ENCODE measurements around the gene MUCL3. TPM values are rescaled to one million over a fixed set of nuclear protein-coding genes. Genes with fewer than 3 reads are reported as not detected.

The MUCL3 gene
- total RNA-seq, result not detected

- no peak for DNase-seq
- Mint-ChIP-seq H3K9me3 (no peaks in the 10 kb centered on the region), H3K27me3 (peaks cover 44% of the 10 kb centered on the region), H3K4me3 (no peak within 1 kb of the TSS), H3K27ac (no peak within 1 kb of the TSS), H3K4me1 (ENCODE audit: low read depth) (no peaks in the 10 kb centered on the region), H3K36me3 (ENCODE audit: low read depth) (no peaks in the 10 kb centered on the region)
- no peak for TF ChIP-seq CTCF (IDR thresholded peaks at IDR 0.05)
- CTCF ChIA-PET, result interaction anchor here (1.2 kb wide), 1 partner anchor 139 kb away, joined by 4 read pairs; no protein-coding TSS in a partner anchor
- ATAC-seq, result no peak
- POLR2A ChIA-PET, result no interaction called here
- intact Hi-C loops (cut with micrococcal nuclease), result no loop called here
Observed at GRCh38 chr6:30940361-30940986, at the start of gene MUCL3. MUCL3 (plus strand) TSS chr6:30940973; CDS start chr6:30941000, 27 bp downstream.

GRCh38 chr6:30891450-30891723 lies 49.4 kb upstream of the MUCL3 start:
- Mint-ChIP-seq H3K4me1 (ENCODE audit: low read depth) (peaks cover 1% of the 10 kb centered on the region), H3K36me3 (ENCODE audit: low read depth) (peaks cover 6% of the 10 kb centered on the region), H3K27ac (no peak overlapping the region), H3K4me3 (no peak overlapping the region), H3K27me3 (no peaks in the 10 kb centered on the region), H3K9me3 (no peaks in the 10 kb centered on the region)
- ChIA-PET POLR2A (interaction anchor here (1.5 to 1.6 kb wide), 2 partner anchors 24 to 71 kb away, joined by 3 to 5 read pairs; no protein-coding TSS in a partner anchor), CTCF (interaction anchor here (0.6 kb wide), 1 partner anchor 14 kb away, joined by 3 read pairs; no protein-coding TSS in a partner anchor)
- DNase-seq (no peak), ATAC-seq (no peak)
- intact Hi-C loops (cut with micrococcal nuclease), result no loop called here
- TF ChIP-seq CTCF (IDR thresholded peaks at IDR 0.05), result no peak

- no peaks in the 10 kb centered on the region for H3K27me3 Mint-ChIP-seq
- H3K9me3 Mint-ChIP-seq, result no peaks in the 10 kb centered on the region
- ATAC-seq (no peak), DNase-seq (no peak)
- intact Hi-C loops (cut with micrococcal nuclease), result no loop called here
- ChIA-PET CTCF (no interaction called here), POLR2A (interaction anchor here (1.0 to 1.5 kb wide), 2 partner anchors 10 to 25 kb away, joined by 3 read pairs; no protein-coding TSS in a partner anchor)
- peaks cover 6% of the 10 kb centered on the region for H3K36me3 Mint-ChIP-seq (ENCODE audit: low read depth)
- no peak overlapping the region for H3K27ac Mint-ChIP-seq
- TF ChIP-seq CTCF (IDR thresholded peaks at IDR 0.05), result no peak
- H3K4me1 Mint-ChIP-seq (ENCODE audit: low read depth), result no peaks in the 10 kb centered on the region
- H3K4me3 Mint-ChIP-seq, result no peak overlapping the region
Observed at GRCh38 chr6:30891816-30892538, 48.8 kb upstream of the MUCL3 start.

GRCh38 chr6:30893001-30893591 lies 47.7 kb upstream of the MUCL3 start:
- H3K4me3 Mint-ChIP-seq, result no peak overlapping the region
- POLR2A ChIA-PET, result no interaction called here
- no peaks in the 10 kb centered on the region for H3K9me3 Mint-ChIP-seq
- CTCF ChIA-PET, result no interaction called here
- TF ChIP-seq CTCF (IDR thresholded peaks at IDR 0.05), result no peak
- H3K27me3 Mint-ChIP-seq, result no peaks in the 10 kb centered on the region
- no peaks in the 10 kb centered on the region for H3K4me1 Mint-ChIP-seq (ENCODE audit: low read depth)
- H3K36me3 Mint-ChIP-seq (ENCODE audit: low read depth), result peaks cover 6% of the 10 kb centered on the region
- ATAC-seq (no peak), DNase-seq (no peak)
- no peak overlapping the region for H3K27ac Mint-ChIP-seq
- intact Hi-C loops (cut with micrococcal nuclease), result no loop called here

- DNase-seq (no peak), ATAC-seq (no peak)
- POLR2A ChIA-PET, result no interaction called here
- intact Hi-C loops (cut with micrococcal nuclease), result no loop called here
- Mint-ChIP-seq H3K9me3 (no peaks in the 10 kb centered on the region), H3K36me3 (ENCODE audit: low read depth) (peaks cover 9% of the 10 kb centered on the region), H3K4me1 (ENCODE audit: low read depth) (no peaks in the 10 kb centered on the region), H3K27me3 (no peaks in the 10 kb centered on the region), H3K4me3 (no peak overlapping the region), H3K27ac (no peak overlapping the region)
- no peak for TF ChIP-seq CTCF (IDR thresholded peaks at IDR 0.05)
- CTCF ChIA-PET, result no interaction called here
Observed at GRCh38 chr6:30893666-30894065, 47.1 kb upstream of the MUCL3 start.

Data from activated CD8-positive, alpha-beta T cell treated with anti-CD3 and anti-CD28 coated beads for 36 hours (primary cell).